DMS53 treated with DMSO at 0.1 percent for 48 hours (cell line): ENCODE data around the gene MAOB.

ENCODE experiments used
- DNase-seq: peaks from one replicate; lab custom pipeline; 2025; ENCODE audit not compliant: unreplicated experiment; lab: John Stamatoyannopoulos, UW

The MAOB gene

DNA sequence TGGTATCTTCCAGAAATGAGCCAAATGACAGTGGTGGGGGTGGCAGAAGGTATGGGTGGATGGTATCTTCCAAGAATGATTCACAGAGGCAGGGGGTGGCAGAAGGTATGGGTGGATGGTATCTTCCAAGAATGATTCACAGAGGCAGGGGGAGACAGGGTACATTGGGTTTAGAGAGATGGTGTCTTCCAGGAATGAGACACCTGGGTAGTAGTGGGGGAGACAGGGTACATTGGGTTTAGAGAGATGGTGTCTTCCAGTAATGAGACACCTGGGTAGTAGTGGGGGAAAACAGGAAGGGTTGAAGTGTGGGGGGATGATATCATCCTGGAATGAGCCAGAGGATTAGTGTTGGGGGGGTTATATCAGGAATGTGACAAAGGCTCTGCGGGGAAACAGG, 164.2 kb downstream of the MAOB start:
- no peak for DNase-seq

DNA sequence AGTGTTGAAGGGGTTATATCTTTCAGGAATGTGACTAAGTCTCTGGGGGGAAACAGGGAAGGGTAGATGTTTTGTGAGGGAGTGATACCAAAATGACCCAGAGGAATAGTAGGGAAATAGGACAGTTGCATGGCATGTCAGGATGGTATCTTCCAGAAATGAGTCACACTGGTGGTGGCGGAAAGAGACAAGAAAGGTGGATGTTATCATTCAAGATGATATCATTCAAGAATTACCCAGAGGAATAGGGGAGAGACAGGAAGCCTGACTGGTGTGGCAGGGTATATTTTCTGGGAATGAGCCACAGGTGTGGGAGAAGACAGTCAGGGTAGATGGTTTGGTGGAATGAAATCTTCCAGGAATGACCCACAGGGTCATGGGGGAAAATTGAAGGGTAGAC, 165.1 kb downstream of the MAOB start:
- no peak for DNase-seq

- no peak for DNase-seq
These were observed 165.6 kb downstream of the MAOB start for GRCh38 chrX:43716696-43717095.
